IPS-18c (cell line): ENCODE data around the gene CBX4.

Source experiments
- H3K4me3 ChIP-seq: 2 replicates; pipeline ENCODE4 v1.7.0; 2013; ENCODE audit warnings: low read depth, mild to moderate bottlenecking, low read length, moderate library complexity; ENCODE audit not compliant: insufficient read depth
- H3K9me3 ChIP-seq: one replicate; pipeline ENCODE4 v1.6.1; 2013; ENCODE audit warnings: mild to moderate bottlenecking, low read length, moderate library complexity; ENCODE audit not compliant: control insufficient read depth, insufficient read depth

Gene CBX4

GRCh38 chr17:79839356-79840268 is at the start of gene CBX4:
Gene CBX4 (minus strand): TSS chr17:79839440. CDS start chr17:79839251, 189 bp downstream.
- Histone ChIP-seq H3K4me3 (peak within 1 kb of the TSS; percentile 59), H3K9me3 (peaks cover 3% of the 10 kb centered on the region)

GRCh38 chr17:79888009-79888540 is 48.8 kb upstream of the CBX4 start:
- H3K4me3 ChIP-seq = no peak overlapping the region

GRCh38 chr17:79887451-79887991 is 48.3 kb upstream of the CBX4 start:
- Histone ChIP-seq H3K9me3 (no peaks in the 10 kb centered on the region), H3K4me3 (no peak overlapping the region)

More at GRCh38 chr17:79888009-79888540, 48.8 kb upstream of the CBX4 start:
- no peaks in the 10 kb centered on the region for H3K9me3 ChIP-seq

- Histone ChIP-seq H3K9me3 (no peaks in the 10 kb centered on the region), H3K4me3 (no peak overlapping the region)
These were observed 44.0 kb upstream of the CBX4 start for GRCh38 chr17:79883202-79883601.

DNA sequence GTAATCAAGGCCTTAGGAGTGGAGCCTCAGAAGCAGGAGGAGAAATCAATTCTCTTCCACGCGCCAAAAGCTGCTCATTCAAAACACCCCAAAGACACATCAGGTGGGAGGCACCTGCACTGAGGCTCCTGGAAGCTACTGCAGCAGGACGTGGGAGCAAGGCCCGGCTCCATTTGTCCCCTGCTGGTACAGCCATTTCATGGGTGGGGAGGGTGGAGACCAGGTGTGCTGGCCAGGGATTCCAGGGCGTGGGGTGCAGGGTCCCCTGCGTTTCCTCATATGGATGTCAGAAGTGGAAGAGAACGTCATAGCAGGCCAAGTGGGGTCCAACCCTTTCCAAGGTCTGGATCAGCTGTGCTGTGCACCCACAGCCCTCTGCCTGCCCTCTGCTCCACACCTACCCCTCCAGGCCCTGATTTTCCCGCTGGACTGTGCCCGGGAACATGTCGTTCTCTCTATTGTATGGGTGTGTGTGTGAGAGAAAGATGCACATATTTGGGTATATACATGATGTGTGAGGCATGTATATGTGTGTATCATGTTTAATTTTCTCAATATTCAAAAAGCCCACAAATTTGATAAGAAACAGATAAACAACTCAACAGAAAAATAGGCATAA is 39.2 kb upstream of the CBX4 start:
- H3K9me3 ChIP-seq = no peaks in the 10 kb centered on the region
- H3K4me3 ChIP-seq = no peak overlapping the region

DNA sequence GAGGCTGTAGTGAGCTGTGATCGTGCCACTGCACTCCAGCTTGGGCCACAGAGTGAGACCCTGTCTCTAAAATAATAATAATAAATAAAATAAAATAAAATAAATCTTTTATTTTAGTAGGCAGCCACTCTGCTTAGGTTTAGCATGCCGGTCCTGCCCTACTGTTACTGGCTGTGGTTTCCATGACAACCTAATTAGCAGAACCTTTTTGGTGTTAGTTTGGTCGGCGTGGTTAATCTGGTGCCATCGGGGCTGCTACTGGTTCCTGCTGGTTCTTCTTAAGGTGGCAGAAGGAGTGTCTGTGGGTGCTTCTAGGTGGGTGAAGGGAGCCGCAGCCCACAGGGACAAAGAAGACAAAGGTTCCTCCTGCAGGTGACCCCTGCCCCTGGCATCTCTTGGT is 37.8 kb upstream of the CBX4 start:
- H3K4me3 ChIP-seq = no peak overlapping the region
- H3K9me3 ChIP-seq = no peaks in the 10 kb centered on the region

DNA sequence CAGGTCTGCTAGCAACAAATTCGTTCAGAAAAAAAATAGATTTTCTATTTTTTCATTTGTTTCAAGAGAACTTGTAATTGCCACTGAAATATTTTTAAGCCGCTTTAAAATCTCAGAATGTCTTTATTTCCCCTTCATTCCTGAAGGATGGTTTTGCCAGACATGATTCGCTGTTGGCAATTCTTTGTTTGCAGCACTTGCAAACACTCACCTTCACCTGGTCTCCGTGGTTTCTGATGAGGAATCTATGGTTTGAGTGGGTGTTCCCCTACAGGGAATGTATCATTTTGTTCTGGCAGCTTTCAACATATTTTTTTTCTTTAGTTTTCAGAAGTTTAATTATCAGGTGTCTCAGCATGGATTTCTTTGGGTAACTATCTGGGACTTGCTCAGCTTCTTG is 36.3 kb upstream of the CBX4 start:
- Histone ChIP-seq H3K9me3 (no peaks in the 10 kb centered on the region), H3K4me3 (no peak overlapping the region)

GRCh38 chr17:79874329-79874981 is 35.2 kb upstream of the CBX4 start:
- H3K4me3 ChIP-seq = no peak overlapping the region
- H3K9me3 ChIP-seq = peaks cover 2% of the 10 kb centered on the region

- Histone ChIP-seq H3K9me3 (peaks cover 2% of the 10 kb centered on the region), H3K4me3 (no peak overlapping the region)
These were observed 34.3 kb upstream of the CBX4 start for GRCh38 chr17:79873583-79873982.

DNA sequence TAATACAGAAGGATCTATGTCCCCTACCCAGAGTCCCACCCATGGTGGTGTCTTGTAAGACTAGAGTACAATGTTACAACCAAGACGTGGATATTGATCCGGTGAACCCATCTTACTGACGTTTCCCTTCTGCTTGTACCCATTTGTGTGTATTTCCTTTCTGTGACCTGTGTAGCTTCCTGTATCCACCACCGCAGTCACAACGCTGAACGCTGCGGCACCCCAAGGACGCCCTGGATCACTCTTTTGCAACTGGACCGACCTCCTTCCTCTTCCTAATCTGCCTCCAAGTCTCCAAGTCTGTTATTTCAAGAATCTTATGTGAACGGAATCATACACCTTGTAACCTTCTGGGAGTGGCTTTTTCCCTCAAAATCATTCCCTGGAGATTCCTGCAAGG is 33.5 kb upstream of the CBX4 start:
- Histone ChIP-seq H3K9me3 (peaks cover 2% of the 10 kb centered on the region), H3K4me3 (no peak overlapping the region)

DNA sequence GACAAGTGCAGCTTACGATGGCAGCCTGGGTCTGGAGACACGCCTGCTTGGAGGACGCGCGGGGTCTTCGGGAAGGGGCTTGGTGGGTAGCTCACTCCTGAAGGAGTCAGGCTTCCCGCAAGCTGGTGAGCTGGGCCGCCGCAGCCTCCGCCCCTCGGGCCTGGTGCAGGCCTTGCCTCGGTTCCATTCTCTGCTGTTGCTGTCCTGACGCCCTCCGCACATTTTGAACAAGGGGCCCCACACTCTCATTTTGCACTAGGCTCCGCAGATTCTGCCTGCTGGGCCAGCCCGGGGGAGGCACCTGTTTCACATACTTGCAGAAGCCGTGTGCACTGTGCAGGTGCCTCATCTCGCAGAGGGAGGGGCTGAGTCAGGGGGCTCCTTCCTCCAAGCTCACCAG is 31.9 kb upstream of the CBX4 start:
- peaks cover 2% of the 10 kb centered on the region for H3K9me3 ChIP-seq
- H3K4me3 ChIP-seq = no peak overlapping the region

- H3K9me3 ChIP-seq = peaks cover 2% of the 10 kb centered on the region
- H3K4me3 ChIP-seq = no peak overlapping the region
These were observed 31.3 kb upstream of the CBX4 start for GRCh38 chr17:79870540-79870939.

GRCh38 chr17:79866791-79867518 is 27.7 kb upstream of the CBX4 start:
- no peak overlapping the region for H3K4me3 ChIP-seq
- H3K9me3 ChIP-seq = peaks cover 2% of the 10 kb centered on the region

- H3K9me3 ChIP-seq = peaks cover 2% of the 10 kb centered on the region
- no peak overlapping the region for H3K4me3 ChIP-seq
These were observed 26.3 kb upstream of the CBX4 start for GRCh38 chr17:79865351-79866210.

GRCh38 chr17:79864617-79865250 is 25.5 kb upstream of the CBX4 start:
- Histone ChIP-seq H3K4me3 (no peak overlapping the region), H3K9me3 (no peaks in the 10 kb centered on the region)

DNA sequence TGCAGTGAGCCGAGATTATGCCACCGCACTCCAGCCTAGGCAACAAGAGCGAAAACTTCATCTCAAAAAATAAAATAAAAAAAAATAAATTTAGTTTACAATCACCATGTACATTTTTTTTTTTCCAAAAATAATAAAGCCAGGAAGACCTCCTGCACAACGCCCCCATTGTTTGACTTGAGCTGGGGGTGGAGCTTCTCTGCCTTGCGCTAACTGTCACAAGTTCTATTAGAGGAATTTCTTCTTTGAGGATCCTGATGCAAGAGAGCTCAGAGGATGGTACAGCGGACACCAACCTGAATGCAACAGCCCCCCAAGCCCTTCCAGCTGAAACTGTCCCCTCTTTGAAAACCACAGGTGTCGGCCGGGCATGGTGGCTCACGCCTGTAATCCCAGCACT is 24.9 kb upstream of the CBX4 start:
- Histone ChIP-seq H3K9me3 (no peaks in the 10 kb centered on the region), H3K4me3 (no peak overlapping the region)
